GM21423 (cell line): ENCODE measurements around the gene FAM180A.
"Not testable (repeated sequence)": the region's sequence is repeated elsewhere in the genome, so short reads cannot be mapped to it uniquely, and the experiment has no call there.

ENCODE experiments used
- ATAC-seq: cut with Tn5 transposase; IDR thresholded peaks from one replicate; pipeline ENCODE4 v1.9.1; 2021; ENCODE audit warnings: mild to moderate bottlenecking, moderate library complexity; ENCODE audit not compliant: unreplicated experiment

FAM180A gene

DNA sequence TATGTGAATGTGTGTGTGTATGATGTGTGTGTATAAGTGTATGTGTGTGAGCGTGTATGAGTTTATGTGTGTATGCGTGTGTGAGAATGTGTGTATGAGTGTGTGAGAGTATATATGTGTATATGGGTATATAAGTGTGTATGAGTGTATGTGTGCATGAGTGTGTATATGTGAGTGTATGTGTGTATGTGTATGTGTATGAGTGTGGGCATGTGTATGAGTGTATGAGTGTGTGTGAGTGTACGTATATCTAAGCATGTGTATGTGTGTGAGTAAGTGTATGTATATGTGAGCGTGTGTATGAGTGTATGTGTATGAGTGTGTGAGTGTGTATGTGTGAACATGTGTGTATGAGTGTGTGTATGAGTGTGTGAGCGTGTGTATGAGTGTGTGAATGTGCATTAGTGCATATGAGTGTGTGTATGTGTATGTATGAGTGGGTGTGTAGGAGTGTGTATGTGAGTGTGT is 33.5 kb downstream of the FAM180A start:
- ATAC-seq: no peak

DNA sequence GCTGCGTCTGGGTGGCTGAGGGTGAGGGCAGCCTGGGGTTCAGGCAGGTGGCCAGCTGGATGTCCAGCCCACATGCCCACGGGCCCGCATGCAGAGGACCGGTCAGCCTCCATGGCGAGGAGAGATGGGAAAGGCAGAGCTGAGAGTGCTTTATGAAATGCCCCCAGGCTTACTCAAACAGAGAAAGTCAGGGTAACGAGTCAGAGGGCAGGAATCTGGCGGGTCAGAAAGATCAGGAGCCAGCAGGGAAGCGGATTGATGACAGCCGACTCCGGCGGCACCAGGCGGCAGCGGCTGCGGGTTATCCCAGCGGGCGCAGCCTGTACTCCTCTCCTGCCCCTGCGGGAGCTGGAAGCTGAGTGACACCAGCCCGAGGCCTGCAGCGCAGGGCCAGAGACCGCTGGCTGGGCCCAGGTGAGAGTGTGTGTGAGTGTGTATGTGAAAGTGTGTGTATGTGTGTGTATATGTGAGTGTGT is 34.0 kb downstream of the FAM180A start:
- no peak for ATAC-seq

DNA sequence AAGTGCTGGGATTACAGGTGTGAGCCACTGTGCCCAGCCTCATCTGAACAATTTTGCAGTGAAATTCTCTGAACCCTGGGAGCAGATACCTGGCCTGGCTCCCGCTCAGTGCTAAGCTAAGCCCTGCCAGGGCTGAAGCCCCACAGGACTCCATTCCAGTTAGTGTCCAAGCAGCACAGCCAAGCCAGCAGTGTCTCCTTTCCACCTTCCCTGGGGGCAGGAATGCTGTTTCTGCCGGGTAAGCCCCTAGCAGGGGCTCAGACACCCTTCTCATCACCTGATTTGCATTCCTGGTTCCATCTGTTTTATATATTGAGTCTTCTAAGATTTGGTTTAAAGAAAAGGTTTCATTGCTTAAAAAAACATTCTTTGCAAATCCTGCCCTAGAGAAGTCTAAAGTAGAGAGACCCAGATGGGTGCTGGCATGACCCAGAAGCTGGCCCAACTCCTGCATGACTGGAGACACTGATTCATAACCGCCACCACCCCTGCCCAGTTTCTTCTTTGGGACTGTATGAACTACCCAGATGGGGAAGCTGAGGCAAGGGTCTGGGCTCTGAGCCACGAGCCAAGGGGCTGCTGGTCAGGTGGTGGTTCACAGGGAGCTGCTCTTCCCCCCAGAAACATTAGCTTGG is 34.7 kb downstream of the FAM180A start:
- no peak for ATAC-seq

DNA sequence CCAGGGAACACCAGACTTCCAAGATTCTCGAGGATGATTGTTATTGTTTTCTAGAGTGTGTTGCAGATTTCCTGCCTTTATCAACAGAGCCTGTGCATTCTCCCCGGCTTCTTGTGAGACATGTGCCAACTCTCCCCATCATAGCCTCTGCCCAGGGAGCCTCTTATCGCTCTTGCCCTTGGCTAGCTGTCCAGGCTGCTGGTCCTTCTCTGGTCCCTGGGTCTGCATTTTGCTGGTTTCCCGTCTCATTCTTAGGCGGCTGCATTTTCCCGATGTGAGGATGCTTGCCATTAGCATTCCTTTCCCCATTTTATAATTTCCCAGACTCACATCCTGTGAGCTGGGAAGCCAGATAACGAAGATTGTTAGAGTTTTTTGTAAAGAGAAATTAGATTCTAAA is 35.8 kb downstream of the FAM180A start:
- no peak for ATAC-seq

DNA sequence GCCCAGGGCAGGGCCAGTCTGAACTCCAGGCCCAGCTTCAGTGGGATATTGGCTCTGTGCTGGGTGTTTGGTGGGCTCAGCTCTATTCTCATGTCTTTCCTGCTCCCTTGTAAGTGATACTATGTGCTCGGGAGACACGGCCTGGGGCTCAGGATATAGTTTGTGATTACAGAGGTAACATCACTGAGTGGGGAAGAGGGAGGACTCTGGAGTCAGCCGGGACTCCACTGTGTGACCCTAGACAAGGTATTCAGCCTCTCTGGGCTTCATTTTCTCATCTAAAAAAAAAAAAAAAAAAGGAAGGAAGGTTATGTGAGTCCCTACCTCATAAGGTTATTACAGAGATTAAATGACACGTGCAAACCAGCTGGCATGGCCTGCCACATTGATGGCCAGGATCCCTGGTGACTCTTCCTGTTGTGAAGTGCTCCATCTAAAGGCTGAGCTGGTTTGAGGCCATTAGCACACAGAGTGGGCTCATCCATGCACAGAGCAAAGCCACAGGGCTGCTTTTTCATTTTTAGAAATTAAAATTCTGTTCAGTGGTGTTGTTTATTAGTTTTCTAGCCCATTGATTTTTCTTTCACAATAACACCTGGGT is 36.3 kb downstream of the FAM180A start:
- ATAC-seq: no peak

DNA sequence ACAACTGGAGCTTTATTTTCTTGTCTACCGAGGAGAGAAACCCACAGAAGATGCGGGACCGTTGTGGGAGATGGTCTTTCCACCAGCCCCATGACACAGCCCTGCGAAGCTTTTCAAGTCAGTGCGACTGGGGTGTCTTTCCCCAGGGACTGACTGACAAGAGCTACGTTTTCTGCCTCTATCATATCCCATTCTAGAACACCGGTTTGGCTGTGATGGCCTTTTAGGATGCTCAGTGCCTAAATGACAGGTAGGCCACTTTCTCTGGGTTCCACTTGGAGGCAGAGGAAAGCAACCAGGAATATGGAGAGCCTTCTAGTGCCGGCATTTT is 37.5 kb downstream of the FAM180A start:
- no peak for ATAC-seq

DNA sequence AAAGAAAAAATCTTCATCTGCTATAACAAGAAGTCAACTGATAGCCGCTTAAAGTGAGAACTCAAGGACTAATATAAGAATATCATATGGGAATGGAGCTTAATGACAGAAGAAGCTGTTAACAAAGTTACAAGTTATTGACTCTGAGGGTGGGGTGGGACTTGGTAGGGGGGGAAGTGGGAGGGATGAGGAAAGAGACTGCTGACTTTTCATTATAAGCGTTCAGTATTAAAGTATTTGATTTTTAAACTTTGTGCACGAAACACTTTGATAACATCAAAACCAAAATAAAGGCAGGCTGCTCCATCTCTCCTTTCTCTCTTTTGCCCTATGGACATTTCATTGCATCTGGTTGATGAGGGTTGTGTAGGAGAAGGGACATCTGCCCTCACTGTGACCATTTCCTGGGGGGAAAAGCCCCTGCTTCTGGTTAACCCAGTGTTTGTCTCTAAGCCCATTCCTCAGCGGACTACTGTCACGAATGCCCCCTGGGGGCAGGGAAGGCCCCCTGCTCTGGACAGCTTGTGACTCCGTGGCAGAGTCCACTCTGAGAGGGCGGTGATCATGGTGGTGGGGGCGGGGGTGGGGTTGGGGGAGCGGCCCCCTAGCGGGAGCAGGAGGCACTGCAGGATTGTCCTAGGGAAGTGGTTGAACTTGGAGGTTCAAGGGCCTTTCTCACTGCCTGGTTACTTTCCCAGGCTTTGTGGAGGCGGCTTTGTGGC is 38.0 kb downstream of the FAM180A start:
- ATAC-seq: no peak

DNA sequence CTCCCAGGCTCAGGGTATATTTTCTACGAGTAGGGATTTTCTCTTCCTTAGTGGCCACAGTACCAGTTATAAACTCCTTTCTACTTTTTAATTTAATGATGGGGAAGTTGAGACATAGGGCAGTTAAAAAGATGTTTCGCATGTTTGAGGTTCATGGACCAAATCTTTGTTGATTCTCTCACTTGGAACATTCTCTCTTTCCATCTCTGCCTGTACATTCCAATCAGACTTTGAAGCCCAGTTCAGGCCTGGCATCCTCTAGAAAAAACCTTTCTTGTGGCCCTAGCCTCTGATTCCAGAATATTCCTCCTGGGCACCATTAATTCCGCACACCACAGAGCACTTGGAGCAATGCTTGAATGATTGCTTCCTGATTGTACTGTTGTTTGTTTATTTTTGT is 39.1 kb downstream of the FAM180A start:
- no peak for ATAC-seq

DNA sequence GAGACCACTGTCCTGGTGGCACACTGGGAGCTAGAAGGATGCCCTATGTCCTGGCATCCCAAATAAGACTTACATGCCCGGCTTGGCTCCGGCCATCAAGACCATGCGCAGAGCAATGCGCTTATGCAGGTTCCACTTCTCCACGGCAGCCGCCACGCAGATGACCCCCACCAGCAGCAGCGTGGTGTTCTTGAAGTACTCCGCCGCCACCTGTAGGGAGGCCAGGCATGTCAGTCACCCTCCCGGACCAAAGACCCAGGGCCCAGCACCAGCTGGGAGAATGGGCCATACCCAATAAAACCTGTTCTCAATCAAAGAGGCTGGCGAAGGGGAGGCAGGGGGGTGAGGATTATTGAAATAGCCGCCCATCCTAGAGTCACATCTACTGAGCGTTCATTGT is 40.6 kb downstream of the FAM180A start:
- no peak for ATAC-seq

DNA sequence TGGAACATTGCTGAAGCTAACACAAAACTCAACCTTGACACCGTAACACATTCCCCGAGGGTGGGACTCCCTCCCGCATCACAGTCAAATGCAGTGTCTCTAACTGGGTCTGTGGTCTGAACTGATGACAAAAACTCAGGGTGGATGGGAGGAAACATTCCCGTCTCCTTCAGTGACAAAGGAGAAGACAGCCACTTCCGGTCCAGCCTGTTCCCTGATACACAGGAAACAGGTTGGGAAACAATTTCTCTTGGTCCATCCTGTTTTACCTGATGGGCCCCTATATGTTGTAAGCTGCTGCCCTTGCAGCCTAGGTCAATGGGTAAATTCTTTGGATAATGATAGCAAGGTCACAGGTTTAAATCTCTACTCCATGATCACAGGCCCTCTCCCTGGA is 41.0 kb downstream of the FAM180A start:
- ATAC-seq: no peak

DNA sequence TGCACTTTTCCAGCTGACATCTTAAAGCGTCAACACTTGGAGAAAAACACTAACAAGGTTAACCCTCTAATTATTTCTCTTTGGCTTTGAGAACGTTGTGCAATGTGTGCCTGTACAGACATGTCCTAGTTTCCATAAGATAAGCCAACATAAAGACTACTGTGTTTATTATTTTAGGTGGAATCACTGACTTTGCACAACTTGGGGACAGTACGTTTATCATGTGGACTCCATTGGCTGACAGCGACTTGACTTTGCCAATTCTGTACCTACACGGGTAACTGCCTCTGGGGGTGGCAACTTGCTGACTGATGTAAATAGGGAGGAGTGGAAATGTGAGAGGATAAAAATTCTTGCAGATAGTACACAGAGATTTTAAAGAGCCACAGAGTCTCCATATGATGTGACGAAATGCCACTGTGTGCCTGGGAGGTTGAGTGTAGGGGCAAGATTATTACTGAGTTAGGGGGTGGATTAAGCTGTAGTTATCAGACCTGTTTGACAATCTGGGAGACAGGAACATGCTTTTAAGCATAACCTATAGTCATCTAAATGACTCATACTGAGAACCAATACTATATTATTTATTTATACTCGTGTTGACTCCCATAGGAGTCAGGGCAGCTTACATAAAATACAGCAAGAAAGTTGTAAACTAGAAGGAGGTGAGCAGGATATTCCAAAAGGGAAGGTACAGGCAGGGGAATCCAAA is 41.6 kb downstream of the FAM180A start:
- no peak for ATAC-seq

DNA sequence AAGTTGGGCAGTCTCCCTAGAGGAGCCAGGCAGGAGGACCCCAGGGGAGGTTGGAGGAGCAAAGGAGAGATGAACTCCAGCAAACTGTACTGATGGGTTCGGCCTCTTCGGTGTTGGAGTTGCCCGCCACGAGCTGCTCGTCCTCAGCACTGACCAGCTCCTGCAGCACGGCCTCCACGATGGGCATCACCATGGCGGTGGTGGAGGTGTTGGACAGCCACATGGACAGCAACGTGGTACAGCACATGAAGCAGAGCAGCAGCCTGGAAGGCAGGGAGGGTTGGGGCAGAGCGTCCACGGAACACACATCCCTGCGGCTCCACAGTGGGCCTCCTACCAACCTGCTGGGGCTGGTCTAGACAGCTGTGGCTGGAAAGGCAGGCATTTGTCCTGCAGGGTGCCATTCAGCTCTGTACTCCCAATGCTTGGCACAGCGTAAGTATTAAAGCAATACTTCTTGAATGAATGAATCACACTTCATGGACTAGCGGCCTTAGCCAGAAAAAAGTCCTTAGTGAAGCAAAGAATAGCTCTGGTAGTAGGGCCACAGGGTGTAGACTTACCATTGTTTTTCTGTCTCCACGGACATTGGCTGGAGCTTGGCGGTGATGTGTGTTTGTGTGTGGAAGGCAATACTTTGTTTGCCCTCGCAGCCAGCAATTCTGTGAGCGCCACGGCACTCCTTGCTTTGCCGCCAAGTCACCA is 42.4 kb downstream of the FAM180A start:
- no peak for ATAC-seq

DNA sequence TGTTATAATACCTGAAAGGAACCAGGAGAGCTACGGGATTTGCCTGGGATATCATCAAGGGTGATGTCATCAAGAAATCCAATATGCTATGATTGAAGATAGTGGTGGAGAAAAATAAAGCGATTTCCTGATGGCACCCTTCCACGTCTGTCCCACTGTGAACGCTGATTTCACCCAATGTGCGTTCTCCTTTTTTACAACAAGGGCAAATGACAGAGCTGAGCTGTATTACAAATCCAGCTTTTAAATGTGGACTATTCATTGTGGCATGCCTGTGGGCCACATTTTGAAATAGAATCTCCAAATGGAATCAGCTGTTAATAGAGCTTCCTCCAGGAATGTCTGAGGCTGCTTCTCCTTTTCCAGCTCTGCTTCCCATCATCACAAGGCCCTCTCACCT is 43.9 kb downstream of the FAM180A start:
- ATAC-seq: no peak

DNA sequence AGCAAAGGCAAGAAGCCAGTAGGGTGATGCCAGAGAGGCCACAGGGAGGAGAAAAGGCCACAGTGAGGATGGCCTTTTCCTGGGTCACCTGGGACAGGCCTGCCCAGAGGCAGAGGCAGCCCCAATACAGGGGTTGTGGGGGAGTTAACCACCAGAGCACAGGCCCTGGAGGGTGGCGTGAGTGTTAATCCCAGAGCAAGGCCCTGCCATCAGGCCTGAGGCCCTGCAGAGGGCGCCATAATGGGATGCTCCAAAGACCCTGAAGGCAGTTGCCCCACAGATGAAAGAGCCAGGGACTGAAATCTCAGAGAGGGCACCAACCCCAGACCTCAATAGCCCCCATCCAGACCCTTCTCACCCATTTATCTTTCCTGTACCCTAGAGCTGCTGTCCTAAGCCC is 44.5 kb downstream of the FAM180A start:
- no peak for ATAC-seq

DNA sequence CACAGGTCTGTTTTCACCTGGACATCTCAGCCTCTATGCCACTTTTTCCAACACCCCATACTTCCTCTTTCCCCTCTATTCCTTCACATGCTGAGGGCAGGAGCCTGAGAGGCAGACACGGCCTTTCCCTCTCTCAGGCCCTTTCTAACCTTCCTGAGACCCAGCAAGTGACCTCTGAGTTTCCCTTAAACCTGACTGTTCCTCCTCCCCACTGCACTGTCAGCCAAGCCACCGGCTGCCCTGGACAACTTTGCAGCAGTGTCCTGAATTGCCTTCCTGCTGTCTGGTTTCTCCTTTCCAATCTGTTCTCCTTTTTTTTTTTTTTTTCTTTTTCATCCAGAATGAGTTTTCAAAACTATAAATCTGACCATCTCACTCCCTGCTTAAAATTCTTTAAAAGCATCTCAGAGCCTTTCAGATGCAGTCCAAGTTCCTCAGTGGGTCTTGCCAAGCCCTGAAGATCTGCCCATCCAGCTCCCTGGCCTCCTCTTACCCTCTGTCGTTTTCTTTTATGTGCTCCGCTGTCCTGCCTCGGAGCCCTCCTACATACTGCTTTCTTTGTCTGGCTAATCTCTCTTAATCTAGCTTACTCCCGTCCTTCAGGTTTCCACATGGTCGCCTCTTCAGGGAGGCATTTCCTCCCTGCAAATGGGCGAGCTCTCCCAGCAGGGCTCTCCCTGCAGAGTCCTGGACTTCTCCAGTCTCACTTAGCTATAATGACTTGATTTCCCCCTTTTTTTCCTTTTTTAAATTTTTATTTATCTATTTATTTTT is 51.1 kb downstream of the FAM180A start:
- no peak for ATAC-seq

DNA sequence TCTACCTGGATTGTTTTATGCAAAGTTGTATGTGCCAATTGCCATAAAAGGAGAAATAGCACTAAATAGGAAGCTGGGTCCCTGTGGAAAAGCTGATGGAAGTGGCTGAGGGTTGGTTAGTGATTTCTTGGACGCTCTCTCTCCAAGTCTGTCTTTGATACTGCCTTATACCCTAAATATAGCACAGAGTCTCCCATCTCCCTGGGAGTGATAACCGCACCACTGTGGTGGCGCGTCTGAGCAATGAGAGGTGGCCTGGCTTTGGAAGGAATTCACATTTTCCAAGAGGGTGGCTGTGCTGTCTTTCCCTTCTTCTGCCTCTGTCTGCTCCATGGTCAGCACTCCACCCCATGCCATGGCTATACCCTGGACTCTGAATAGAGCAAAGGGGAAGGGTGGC is 55.1 kb downstream of the FAM180A start:
- no peak for ATAC-seq

DNA sequence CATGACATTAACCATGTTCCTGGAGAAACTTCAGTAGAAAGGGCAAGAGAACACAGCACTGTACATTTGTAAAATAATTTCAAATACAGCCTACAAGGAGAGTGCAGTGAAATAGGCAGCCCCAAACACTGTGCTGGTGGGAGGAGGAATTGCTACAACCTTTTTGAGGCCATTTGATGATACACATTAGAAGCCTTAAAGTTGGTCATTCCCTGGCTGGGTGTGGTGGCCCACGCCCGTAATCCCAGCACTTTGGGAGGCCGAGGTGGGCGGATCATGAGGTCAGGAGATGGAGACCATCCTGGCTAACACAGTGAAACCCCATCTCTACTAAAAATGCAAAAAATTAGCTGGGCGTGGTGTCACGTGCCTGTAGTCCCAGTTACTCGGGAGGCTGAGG is 56.0 kb downstream of the FAM180A start:
- not testable (repeated sequence) for ATAC-seq

DNA sequence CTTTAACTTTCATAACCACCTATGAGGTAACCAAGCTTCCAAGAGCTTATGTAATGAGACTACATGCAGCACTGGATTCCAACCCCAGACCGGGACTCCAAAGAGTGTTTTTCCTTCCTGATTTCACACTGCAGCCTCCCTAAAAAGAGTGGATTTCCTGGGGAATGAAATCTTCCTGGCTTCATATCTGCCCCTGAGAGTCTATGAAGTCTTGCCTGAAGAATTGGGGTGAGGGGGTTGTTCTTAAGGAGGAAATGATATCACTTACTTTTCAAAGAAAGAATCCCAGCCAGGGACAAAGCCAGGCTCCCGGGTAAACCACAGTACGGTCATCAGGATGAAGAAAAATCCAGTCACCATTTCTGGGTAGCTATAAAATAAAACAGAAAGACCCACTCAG is 56.6 kb downstream of the FAM180A start:
- ATAC-seq: no peak

DNA sequence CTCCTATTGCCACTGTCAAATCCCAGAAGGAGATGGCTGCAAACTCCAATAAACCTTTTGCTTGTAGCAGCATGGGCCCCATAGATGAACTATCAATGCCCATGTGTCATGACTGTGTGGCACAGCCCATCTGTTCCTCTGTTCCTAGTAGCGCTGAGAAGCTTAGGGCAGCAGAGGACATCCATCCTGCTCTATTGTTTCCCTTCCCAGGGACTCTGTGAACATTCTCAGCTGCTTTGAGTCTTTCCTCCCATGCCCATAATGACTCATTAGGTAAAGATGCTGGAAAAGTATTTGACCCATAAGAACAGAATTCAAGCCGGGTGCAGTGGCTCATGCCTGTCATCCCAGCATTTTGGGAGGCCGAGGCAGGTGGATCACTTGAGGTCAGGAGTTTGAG is 58.0 kb downstream of the FAM180A start:
- no peak for ATAC-seq

DNA sequence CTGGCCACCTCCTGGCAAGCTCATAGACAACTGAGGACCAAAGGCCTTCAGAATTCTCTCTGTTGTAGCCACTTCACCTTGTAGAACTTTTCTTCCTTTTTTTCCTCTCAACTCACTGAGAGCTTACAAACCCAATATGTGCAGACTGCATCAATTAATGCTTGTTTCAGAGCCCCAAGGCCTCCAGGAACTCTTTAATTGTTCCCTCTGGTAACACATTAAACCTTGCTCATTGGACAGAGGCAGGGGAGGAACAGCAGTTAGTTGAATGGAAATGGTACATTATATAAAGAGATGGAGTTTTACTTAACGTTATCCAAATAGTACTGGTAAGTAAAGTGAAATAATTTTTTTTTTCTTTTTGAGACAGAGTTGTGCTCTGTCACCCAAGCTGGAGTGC is 61.1 kb downstream of the FAM180A start:
- no peak for ATAC-seq
